Medulla oblongata (tissue), 1 donor: ENCODE results near the gene MRTFA.
"Not testable (repeated sequence)": the region's sequence is repeated elsewhere in the genome, so short reads cannot be mapped to it uniquely, and the experiment has no call there.

Experiments
- DNase-seq: peaks from one replicate; pipeline ENCODE4 v3.0.0-alpha.2; 2015; ENCODE audit errors: extremely low spot score

The MRTFA gene

DNA sequence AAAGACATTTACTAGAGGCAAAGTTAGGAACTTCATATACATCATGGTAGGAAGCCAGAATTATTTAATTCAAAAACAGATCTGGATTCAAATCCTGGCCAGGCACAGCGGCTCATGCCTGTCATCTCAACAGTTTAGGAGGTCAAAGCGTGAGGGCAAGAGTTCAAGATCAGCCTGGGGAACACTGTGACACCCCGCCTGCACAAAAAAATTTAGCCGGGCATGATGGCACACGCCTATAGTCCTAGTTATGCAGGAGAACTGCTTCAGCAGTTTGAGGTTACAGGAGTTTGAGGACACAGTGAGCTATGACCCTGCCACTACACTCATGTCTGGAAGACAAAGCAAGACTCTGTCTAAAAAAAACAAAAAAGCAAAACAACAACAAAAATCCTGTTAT lies 8.9 kb downstream of the MRTFA start:
- no peak for DNase-seq

DNA sequence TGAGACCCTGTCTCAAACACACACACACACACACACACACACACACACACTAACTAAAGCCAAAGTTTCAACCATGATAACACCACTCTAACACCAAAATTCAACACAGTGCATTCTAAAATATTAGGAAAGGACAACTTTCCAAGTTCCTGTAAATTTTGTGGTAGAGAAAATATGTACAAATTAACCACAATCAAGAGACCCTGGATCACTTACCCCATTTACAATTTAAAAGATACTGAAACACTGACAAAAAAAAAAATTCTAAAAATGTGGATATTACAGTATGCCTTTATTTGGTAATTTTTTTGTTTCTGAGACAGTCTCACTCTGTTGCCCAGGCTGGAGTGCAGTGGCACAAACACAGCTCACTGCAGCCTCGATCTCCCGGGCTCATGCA lies 9.7 kb downstream of the MRTFA start:
- DNase-seq = no peak

DNA sequence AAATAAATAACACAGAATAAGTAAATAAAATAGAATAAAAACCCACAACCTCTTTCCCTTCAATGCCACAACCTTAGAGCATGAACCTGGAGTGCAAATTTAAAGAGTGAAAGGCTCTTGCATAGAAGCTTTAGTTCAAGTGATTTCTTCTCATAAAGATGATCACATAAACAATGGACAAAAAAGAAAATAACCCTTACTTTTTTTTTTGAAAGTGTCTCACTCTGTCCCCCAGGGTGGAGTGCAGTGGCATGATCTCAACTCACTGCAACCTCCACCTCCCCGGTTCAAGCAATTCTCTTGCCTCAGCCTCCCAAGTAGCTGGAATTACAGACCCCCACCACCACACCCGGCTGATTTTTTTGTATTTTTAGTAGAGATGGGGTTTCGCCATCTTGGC lies 10.7 kb downstream of the MRTFA start:
- not testable (repeated sequence) for DNase-seq

DNA sequence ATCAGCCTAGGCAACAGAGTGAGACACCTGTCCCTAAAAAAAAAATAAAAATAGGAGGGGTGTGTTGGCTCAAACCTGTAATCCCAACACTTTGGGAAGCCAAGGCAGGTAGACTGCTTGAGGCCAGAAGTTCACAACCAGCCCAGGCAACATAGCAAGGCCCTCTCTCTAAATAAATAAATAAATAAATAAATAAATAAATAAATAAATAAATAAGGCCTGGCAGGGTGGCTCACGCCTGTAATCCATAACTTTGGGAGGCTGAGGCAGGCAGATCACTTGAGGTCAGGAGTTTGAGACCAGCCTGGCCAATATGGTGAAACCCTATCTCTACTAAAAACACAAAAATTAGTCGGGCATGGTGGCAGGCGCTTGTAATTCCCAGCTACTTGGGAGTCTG lies 11.2 kb downstream of the MRTFA start:
- not testable (repeated sequence) for DNase-seq

DNA sequence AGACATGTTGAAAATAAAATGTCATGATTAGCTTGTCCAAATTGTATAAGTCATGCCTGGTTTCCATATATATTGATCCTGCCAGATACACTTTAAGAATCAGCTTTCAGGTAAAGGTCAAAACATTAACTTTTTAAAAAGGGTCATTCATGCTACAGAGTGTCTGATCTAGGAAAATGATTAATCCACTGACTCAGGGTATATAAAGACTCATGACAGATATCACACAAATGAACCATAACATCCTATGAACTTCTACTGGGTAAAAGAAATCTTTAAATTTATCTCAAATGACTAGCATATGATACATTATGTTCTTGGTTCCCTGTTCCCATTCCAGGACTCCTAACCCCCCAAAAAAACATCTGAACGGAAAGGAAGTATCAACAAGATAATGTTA lies 11.7 kb downstream of the MRTFA start:
- DNase-seq = no peak

DNA sequence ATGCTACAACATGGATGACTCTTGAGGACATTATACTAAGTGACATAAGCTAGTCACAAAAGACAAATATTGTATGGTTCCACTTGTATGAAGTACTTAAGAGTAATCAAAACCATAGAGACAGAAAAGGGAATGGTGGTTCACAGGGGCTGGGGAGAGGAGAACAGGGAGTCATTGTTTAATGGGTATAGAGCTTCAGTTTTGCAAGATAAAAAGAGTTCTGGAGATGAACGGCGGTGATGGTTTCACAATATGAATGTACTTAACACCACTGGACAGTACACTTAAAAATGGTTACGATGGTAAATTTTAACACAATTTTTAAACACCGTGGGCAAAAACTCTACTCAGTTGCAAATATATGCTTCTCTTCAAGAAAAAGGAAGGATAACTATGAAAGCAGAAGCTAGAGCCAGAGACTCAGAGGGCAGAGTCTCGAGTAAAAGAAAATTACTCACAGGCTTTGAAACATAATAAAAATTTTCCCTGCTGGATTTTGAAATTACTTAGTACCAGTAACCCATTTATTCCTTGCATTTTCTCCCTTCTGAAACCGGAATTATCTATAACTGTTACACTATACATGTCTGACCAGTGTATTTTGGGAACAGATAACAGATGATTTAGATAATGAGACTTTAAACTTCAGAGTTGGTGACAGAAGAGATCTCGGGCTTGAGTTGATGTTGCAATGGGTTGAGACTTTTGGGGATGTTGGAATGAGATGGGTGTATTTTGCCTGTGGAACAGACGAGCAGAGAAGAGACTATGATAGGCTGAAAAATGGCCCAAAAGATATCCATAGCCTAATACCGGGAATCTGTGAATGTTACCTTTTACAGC lies 15.0 kb downstream of the MRTFA start:
- no peak for DNase-seq

DNA sequence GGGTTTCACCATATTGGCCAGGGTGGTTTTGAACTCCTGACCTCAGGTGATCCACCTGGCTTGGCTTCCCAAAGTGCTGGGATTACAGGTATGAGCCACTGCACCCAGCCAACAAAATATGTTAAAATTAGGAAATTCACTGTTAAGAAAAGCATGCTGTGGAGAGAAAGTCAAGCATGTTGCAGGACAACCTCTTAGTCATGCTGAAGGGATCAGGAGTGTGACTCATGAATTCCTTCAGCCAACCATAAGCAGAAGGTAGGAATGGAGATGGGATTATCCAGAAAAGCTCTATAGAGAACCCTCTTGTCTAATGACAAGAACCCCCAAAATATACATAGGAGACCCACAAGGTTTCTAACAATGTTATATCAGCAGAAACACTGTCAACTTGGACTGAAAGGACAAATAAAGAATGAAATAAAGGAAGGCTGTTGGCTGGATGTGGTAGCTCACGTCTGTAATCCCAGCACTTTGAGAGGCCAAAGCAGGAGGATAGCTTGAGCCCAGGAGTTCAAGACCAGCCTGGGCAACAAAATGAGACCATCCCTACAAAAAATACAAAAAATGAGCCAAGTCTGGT lies 16.0 kb downstream of the MRTFA start:
- DNase-seq = no peak

DNA sequence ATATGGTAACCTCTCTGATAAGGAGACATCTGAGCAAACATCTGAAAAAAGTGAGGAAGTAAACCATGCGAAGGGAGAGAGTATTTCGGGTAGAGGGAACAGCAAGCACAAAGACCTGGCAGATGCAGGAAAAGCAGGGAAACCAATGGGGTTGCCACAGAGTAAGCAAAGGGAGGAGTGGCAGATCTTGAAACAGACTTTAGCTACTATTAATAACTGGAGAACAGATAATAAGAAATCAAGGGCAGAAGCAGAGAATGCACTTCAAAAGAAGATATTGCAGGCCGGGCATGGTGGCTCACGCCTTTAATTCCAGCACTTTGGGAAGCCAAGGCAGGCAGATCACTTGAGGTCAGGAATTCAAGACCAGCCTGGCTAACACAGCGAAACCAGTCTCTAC lies 18.1 kb downstream of the MRTFA start:
- DNase-seq = no peak

DNA sequence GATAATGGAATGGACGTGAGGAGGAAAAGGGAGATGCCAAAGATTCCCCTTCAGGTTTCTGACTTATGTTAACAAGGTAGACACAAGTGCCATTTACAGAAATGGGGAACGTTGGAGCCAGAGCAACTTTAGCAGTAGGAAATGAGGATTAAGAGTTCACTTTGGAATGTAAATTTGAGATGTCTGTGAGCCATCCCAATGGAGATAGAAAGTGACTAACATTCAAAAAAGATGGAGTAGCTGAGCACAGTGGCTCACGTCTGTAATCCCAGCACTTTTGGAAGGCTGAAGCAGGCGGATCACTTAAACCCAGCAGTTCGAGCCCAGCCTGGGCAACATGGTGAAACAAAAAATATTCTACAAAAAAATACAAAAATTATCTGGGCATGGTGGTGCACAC lies 19.9 kb downstream of the MRTFA start:
- DNase-seq = no peak

DNA sequence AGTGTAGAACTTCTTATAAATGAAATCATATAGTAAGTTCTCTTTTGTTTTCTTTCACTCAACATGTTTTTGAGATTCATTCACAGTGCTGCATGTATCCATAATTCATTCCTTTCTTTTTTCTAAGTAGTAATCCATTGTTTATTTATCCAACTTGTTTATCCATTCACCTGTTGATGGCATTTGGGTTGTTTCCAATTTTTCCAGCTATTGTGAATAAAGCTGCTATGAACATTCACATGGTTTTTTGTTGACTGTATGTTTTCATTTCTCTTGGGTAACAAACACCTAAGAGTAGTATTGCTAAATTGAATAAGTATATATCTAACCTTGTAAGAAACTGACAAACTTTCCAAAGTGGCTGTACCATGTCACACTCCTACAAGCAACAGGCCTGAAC lies 23.5 kb downstream of the MRTFA start:
- DNase-seq = no peak

DNA sequence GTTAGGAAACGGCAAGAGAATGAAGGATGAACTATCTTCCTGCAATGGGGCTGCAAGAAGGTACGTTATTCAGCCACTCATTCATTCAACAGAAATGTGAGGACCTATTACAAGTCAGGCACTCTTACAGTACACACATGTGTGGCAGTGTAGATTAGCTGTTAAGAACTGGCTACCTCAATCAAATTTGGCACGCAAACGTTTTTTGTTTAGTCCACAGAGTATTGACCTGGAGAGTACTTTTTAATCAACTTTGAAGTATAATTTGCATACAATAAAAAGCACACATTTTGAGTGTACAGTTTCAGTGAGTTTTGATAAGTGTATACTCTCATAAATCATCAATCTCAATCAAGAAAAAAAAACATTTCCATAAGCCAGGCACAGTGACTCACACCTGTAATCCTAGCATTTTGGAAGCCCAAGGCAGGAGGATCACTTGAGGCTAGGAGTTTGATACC lies 24.2 kb downstream of the MRTFA start:
- no peak for DNase-seq

DNA sequence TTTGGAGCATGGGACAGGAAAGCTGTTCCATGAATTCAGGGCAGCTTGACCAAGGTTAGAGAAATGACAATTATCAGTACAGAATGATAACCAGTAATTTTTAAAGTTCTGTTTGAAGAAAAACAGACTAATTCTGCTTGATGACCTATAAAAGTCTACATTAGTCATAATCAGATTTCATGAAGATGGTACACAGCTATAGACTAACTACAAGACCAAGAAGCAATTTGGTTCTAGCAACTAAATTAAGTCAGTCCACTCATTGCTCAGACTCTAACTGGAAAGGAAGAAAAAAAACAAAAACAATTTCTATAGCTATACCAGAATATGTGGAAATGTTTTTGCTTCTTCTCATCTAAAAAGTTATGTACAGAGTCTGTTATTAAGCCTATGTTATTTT lies 24.9 kb downstream of the MRTFA start:
- DNase-seq = no peak

DNA sequence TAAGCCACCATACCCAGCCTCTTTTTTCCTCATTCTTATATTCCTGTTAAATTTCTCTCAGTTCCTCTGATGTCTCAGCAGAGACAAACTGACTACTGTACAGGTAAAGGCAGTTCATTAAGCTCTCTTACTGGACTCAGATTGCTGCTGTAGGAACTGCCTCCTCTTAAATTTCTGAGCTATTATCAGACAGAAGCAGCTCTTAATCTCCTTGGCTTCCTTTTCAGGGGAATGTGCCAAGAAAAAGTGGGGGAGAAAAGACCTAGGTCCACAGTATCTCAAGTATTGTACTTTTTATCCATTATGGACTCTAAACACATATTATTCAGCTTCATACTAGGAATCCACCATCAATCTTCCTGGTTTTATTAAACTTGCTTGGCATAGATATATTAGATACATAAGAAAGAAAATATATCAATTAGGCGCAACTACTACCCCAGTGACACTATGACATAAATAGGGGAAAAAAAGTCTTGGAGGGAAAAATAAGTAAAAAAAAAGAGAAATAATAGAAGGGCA lies 26.1 kb downstream of the MRTFA start:
- DNase-seq = no peak

DNA sequence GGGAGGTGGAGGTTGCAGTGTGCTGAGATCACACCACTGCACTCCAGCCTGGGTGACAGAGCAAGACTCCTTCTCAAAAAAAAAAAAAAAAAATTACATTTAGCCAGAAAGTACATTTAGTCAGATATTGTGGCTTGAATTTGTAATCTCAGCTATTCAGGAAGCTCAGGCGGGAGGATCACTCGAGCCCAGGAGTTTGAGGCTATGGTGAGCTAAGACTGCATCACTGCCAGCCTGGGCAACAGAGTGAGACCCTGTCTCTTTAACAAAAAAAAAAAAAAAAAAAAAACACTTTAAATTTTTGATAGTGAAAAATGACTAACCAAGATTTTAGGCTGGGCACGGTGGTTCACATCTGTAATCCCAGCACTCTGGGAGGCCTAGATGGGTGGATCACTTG lies 27.3 kb downstream of the MRTFA start:
- DNase-seq = no peak

DNA sequence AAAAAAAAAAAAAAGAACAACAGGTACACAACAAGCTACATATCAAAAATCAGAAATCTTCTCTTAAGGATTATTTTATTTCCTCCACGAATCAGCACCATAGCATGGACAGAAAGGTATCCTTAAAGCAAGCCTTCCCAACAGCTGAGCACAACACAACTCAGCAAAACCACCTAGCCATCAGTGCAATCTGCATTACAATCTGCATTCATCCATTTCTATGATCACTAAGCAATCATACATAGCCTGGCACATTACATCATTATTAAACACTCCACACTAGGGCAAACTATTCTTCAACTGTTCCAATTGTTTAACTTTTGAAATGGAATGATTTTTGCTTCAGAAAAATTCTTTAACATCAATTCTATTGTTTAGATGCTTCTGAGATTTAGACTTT lies 29.0 kb downstream of the MRTFA start:
- no peak for DNase-seq

DNA sequence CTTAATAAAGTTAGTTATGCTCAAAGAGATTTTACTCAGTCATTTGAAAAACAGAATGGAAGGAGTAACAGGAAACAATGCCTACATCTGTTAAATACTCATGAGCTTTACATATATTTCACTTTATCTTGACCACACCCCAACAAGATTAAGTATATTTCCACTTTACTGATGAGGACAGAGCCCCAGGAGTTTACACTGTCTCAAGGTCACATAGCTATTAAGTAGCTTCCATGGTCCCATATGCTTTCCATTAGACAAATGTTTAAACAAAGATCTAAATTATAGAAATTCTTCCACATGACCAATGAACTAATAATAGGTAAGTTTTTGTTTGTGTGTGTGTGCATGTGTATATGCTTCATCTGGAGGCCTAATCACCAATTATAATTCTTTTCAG lies 30.2 kb downstream of the MRTFA start:
- no peak for DNase-seq

DNA sequence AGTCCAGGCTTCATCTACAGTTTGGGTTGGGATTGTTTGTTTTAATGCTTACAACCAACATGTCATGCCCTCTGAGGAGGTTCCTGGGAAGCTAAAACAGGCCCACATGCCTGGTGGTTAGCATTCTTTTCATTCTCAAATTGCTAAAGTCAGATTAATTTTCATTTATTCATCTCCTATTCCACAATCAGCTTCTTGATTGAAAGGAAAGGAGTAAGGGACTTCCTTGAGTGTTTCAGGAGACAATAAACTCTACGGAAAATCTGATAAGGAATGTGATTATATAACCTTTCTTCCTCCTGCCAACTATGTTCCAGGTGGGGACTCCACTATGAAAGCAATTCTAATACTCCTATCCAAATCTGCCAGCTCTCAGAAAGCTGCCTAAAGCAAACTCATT lies 30.8 kb downstream of the MRTFA start:
- DNase-seq = no peak

DNA sequence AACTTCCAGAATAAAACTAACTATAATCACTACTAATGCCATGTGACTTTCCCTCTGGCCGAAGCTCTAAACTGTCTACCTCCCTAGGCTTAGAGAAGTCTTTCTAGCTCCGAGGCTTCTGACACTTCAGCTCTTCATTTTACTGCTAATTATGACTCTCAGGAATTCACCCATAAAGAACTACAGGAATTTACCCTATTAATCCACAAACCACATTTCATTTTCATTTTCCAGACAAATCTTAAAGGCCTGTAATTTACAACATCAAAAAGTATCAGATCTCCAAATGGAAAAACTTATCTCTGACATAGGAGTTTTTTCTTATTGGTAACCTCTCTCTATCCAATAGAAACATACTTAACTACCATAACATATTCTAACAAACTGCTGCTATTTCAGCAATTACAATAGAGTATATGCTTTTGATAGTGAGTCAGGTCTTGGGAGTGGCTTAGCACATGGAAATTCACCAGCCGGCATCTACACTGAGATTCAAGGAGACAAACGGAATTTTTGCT lies 33.4 kb downstream of the MRTFA start:
- DNase-seq = no peak

DNA sequence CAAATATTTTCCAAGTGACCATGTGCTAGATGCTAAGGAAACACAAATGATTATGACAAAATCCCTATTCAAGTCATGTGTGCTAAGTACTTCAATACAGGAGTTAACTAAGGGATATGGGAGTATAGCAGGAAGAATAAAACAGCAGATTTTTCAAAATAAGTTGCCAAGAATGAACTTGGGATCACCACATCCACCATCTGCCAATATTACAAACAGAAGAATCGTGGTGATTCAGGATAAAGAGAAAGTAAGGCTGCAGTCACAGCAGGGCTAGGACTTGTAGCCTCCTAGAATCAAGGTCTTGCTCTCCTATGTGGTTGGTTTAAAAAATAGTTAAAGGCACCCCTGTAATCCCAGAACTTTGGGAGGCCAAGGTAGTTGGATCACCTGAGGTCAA lies 34.3 kb downstream of the MRTFA start:
- DNase-seq = no peak

DNA sequence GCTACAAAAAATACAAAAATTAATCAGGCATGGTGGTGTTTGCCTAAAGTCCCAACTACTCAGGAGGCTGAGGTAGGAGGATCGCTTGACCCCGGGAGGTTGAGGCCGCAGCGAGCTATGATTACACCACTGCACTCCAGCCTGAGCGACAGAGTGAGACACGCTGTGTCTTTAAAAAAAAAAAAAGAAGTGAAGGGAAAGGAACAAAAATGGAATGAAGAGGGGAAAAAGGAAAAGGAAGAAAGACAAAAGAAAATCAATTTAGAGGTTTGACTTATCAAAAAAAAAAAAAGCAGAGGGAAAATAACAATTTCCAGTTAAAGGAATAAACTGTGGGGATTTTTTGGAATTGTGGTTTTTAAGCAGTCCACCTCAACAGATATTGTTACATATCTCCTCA lies 36.8 kb downstream of the MRTFA start:
- no peak for DNase-seq

DNA sequence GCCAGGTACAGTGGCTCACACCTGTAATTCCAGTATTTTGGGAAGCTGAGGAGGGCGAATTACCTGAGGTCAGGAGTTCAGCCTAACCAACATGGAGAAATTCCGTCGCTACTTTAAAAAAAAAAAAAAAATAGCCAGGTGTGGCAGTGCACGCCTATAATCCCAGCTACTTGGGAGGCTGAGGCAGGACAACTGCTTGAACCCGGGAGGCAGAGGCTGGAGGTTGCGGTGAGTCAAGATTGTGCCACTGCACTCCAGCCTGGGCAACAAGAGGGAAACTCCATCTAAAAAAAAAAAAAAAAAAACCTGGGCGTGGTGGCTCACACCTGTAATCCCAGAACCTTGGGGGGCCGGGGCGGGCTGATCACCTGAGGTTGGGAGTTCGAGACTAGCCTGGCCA lies 37.8 kb downstream of the MRTFA start:
- DNase-seq = not testable (repeated sequence)

DNA sequence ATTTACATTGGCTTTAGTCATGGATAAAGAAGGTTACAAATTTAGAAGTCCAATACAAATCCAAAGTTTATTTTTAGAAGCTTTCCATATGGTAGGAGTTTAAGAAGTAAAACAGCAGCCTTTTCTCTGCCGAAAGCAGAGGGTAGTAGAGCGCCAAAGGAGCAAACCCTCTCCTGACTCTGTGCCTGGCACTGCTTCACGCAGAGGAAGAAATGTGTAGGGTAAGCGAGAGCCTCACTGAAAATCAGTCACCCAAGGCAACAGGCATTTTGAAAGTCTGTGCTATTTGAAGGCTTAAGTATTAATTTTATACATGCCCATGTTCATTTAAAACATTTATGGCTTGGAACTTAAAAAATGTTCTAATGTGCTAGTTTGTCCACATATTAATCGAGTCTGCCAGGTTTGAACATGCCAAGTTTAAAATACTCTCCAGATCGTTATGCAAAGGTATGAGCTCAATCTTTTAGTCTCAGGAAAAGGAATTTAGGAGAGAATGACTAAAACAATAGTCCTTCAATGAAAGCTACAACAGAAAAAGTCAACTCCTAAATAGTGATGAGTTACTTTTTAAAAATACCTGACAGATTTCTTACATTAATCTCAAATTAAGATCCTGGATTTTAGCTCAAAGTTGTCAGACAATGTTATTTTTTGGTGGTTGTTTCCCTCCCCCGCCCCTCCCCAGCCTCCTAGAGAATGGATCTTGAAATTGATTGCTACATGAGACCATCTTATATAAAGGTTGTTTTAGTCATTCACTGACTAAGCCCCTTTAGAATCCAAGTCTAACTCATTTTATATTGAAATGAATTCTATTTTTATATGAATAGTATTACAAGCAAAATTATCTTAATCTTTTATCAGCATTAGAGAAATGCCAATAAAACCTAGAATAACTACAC lies 38.7 kb downstream of the MRTFA start:
- peak; percentile 72 for DNase-seq
